MV-4-11 (cell line): Measurements from ENCODE around the gene COL24A1.
"Not testable (repeated sequence)": the region's sequence is repeated elsewhere in the genome, so short reads cannot be mapped to it uniquely, and the experiment has no call there.

Source experiments
- DNase-seq: peaks from one replicate; lab custom pipeline; 2025; lab: John Stamatoyannopoulos, UW

Gene COL24A1

GRCh38 chr1:85801520-85801919 lies 355.1 kb downstream of the COL24A1 start:
- DNase-seq, result no peak

- DNase-seq, result no peak
Observed at GRCh38 chr1:85799737-85800136, 356.8 kb downstream of the COL24A1 start.

- no peak for DNase-seq
Observed at GRCh38 chr1:85798419-85798818, 358.2 kb downstream of the COL24A1 start.

- DNase-seq, result not testable (repeated sequence)
Observed at GRCh38 chr1:85777021-85777420, 379.6 kb downstream of the COL24A1 start.

- no peak for DNase-seq
Observed at GRCh38 chr1:85762804-85763203, 393.8 kb downstream of the COL24A1 start.

- peak; percentile 17 for DNase-seq
Observed at GRCh38 chr1:85756864-85757263, 399.7 kb downstream of the COL24A1 start.

GRCh38 chr1:85748120-85748519 lies 408.5 kb downstream of the COL24A1 start:
- no peak for DNase-seq

- no peak for DNase-seq
Observed at GRCh38 chr1:85746777-85747176, 409.8 kb downstream of the COL24A1 start.

- DNase-seq, result no peak
Observed at GRCh38 chr1:85743814-85744213, 412.8 kb downstream of the COL24A1 start.

- no peak for DNase-seq
Observed at GRCh38 chr1:85734931-85735330, 421.6 kb downstream of the COL24A1 start.

GRCh38 chr1:85718678-85719340 lies 437.8 kb downstream of the COL24A1 start:
- DNase-seq, result no peak

- not testable (repeated sequence) for DNase-seq
Observed at GRCh38 chr1:85714418-85715114, 442.0 kb downstream of the COL24A1 start.

- no peak for DNase-seq
Observed at GRCh38 chr1:85708829-85709227, 447.7 kb downstream of the COL24A1 start.

GRCh38 chr1:85707990-85708828 lies 448.4 kb downstream of the COL24A1 start, which contains the start of gene ZNHIT6:
ZNHIT6 (minus strand) TSS chr1:85708433; CDS start chr1:85708284, 149 bp downstream.
- peak; percentile 96 for DNase-seq

- DNase-seq, result no peak
Observed at GRCh38 chr1:85707267-85707989, 449.1 kb downstream of the COL24A1 start.

GRCh38 chr1:85705940-85706339 lies 450.6 kb downstream of the COL24A1 start:
- no peak for DNase-seq

GRCh38 chr1:85700422-85700821 lies 456.1 kb downstream of the COL24A1 start:
- DNase-seq, result no peak

GRCh38 chr1:85697895-85698294 lies 458.7 kb downstream of the COL24A1 start:
- no peak for DNase-seq

GRCh38 chr1:85692730-85693314 lies 463.8 kb downstream of the COL24A1 start:
- no peak for DNase-seq

- DNase-seq, result no peak
Observed at GRCh38 chr1:85689775-85690404, 466.7 kb downstream of the COL24A1 start.
